D721Med (cell line): ENCODE measurements around the gene TMEM221.

Experiments
- DNase-seq: peaks from one replicate; pipeline ENCODE4 v3.0.0; 2011; ENCODE audit warnings: low spot score; ENCODE audit not compliant: insufficient read length
- FAIRE-seq: peaks from 2 replicates; lab custom pipeline; 2011; peaks lifted over from hg19 to GRCh38; lab: Jason Lieb, UNC
- TF ChIP-seq, protein P1 (sequence below): IDR thresholded peaks from 2 replicates; pipeline ENCODE4 v1.5.1; 2012; ENCODE audit warnings: mild to moderate bottlenecking, control low read depth; ENCODE audit not compliant: insufficient read depth; ENCODE audit errors: missing control alignments

TMEM221 gene

DNA sequence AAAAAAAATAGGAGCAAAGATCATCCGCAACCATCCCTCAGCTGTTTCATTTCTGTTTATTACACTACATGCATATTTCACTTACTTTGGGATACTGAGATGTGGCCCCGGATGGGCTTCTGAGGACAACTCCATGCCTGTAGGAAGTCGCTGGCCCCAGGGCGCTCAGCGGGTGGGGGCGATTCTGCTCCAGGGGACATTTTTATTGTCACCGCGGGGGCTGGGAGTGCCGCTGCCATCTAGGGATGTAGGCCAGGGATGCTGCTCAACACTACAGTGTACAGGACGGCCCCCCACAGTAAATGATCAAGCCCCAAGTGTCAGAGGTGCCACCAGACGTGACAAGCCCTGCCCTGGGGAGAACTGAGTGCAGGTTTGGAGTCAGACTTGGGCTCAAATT is 36.7 kb downstream of the TMEM221 start:
- DNase-seq: no peak
- TF ChIP-seq, protein P1, sequence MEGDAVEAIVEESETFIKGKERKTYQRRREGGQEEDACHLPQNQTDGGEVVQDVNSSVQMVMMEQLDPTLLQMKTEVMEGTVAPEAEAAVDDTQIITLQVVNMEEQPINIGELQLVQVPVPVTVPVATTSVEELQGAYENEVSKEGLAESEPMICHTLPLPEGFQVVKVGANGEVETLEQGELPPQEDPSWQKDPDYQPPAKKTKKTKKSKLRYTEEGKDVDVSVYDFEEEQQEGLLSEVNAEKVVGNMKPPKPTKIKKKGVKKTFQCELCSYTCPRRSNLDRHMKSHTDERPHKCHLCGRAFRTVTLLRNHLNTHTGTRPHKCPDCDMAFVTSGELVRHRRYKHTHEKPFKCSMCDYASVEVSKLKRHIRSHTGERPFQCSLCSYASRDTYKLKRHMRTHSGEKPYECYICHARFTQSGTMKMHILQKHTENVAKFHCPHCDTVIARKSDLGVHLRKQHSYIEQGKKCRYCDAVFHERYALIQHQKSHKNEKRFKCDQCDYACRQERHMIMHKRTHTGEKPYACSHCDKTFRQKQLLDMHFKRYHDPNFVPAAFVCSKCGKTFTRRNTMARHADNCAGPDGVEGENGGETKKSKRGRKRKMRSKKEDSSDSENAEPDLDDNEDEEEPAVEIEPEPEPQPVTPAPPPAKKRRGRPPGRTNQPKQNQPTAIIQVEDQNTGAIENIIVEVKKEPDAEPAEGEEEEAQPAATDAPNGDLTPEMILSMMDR: no peak
- no peak for FAIRE-seq

DNA sequence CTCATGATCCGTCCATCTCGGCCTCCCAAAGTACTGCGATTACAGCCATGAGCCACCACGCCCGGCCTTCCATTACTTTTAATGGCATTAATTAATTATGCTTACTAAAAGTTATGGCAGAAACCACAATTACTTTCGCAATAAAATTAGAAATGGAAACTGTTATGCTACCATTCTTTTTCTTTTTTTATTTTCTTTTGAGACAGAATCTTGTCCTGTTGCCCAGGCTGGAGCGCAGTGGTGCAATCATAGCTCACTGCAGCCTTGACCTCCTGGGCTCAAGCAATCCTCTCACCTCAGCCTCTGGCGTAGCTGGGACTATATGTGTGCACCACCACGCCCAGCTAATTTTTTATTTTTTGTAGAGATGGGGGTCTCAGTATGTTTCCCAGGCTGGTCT is 38.5 kb downstream of the TMEM221 start:
- no peak for FAIRE-seq
- TF ChIP-seq, protein P1: no peak
- no peak for DNase-seq

DNA sequence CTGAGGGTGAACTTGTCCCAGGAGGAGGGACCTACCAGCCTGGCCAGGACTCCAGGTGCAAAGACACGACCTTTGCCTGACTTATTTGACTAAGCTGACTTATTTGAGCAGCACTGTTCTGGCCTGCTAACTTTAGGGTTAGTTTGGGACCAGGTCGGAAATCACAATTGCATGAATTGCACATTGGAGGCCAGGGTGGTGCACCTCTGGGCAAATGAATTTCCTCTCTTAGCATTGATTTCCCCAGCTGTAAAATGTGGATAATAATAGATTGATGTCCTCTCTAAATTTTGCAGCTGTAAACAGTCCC is 41.6 kb downstream of the TMEM221 start:
- TF ChIP-seq, protein P1: no peak
- DNase-seq (no peak), FAIRE-seq (no peak)

DNA sequence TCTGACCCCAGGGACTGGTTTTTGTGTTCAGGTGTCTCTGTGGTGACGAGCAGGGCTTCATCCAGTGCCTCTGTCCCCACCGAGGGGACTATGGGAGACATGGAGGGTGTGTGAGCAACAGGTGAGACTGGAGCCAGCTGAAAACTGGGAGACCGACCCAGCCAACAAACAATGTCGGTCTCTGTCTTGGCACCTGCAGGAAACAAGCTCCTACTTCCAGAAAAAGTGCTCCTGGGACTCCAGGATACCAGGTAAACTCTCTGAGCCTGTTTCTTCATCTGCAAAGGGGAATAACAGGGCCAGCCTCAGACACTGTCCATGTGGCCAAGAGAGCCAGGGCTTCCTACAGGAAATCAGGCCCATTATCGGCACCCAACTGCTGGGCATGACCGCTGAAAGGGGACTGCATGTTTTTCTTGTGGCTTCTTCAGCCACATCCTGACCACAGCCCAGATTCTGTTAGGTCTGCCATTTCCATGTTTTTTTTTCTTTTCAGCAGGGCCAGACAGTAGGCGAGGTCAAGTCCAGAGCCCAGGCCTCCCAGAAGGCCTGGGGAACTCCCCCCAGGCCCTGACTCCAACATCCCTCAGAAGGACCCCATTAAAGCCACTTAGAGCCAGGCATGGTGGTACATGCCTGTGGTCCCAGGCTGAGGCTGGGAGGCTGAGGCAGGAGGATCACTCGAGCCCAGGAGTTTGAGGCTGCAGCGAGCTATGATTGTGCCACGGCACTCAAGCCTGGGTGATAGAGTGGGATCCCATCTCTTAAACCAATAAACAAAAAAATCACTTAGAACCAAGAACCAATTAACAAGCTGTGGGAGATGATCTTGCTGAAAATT is 42.2 kb downstream of the TMEM221 start:
- no peak for DNase-seq
- FAIRE-seq: no peak
- TF ChIP-seq, protein P1: no peak

DNA sequence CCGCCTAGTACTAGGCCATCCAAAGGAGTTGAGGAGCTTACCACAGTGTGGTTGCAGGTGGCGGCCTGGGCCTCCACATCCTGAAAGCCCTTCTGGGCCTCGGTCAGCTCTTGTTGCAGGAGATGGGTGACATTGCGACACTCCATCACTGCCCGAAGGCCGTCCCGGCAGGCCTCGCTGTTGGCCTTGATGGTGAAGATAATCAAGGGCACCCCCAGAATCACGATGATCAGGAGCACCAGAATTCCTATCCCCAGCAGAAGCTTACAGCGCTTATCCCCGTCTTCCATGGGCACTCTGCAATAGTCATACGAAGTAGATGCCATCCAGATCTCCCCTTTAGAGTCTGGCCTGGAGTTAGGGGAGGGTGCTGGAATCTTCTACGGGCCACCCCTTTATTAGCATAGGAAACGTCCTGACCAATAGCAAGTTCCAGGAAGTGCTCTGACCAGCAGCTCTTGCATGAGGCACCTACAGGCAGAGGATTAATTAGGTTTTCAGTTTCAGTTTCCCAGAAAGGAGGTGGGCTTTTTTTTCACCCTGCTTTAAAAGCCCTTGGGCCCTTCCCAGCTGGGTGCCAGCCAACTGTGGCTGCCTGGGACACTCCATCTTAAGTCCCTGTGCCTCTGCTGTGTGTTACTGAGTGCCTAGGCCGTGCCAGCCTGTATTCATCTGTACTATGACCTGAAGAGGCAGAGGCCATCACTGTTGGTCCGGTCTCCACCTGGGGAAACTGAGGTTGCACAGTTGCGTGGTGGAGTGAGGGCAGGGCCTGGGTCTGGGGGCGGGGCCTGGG is 43.0 kb downstream of the TMEM221 start, which contains the start of gene BST2:
BST2 (minus strand) TSS at position 381 of the 796 bp plus-strand sequence; CDS start at position 326, 55 bp downstream.
- no peak for DNase-seq
- TF ChIP-seq, protein P1: no peak
- no peak for FAIRE-seq

DNA sequence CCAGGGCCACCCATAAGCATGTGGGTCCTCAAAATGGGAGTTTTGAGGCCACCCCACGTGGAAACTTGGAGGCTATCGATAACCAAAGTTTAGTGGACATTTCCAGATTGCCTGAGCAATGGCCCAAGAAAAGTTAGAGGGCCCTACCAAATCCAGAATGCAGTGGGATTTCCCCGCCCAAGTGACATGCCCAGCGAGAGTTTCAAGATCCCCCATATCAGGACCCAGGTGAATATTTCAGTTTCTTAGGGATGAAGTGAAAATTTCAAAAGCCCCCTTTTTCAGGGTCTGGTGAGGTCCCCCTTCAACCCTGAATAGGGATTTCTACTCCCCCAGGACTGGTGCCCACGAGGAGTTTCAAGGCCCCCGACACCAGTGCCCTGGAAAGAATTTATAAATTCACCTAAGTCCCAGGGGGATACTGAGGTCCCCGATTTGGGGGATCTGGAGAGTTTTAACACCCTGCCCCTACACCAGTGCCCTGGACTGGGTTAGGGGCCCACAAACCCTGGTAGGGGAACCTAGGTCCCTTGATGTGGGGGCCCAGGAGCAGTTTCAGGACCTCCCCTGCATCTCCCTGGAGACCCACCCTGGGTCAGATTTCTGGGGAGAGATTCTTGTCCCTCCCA is 43.7 kb downstream of the TMEM221 start:
- no peak for DNase-seq
- TF ChIP-seq, protein P1: no peak
- FAIRE-seq: no peak
